Kasumi-1 (cell line): Measurements from ENCODE around the gene FYTTD1.

ENCODE experiments used
- DNase-seq, 2 experiments: peaks; one replicate each; lab custom pipeline; 2025; lab: John Stamatoyannopoulos, UW

FYTTD1 gene

DNA sequence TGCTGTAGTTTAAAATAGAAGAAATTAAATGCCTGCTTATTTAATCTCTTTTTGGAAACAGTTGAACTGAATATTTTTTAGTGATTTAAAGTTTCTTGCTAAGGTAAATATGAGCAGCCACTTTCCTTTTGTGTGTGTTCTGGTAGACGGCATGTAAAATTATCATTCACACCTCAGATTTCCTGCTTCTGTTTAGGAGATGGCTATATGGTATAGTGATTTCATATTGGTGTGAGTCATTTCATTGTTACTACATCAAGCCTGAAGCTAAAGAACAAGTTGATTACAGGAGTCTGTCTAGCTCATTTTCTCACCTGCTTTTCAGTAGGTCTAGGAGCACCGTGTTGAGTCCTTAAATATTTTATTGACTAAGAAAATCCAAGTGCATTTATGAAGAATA lies 43.6 kb downstream of the FYTTD1 start:
- peak in 1 of 2 experiments; percentile 9 for DNase-seq

- DNase-seq = no peak
Measured at GRCh38 chr3:197794115-197794514, 44.4 kb downstream of the FYTTD1 start.

DNA sequence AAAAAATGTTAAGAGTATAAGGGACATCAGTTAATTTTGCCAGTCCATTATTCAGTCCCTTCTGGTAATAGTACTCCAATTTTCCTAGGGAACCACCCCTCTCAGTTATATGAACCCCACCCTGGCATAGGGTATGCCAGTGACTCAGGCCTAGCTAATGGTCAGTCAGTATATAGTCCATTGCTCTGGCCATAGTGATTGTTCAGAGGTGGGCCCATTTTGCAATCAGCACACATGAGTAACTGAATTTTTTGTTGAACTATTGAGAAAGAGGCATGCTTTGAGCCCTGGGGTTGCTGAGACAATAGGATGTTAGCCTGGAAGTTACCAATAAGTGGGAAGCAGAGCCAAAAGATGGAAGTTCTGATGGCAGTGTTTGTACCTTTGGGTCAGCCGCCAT lies 45.5 kb downstream of the FYTTD1 start:
- DNase-seq = no peak

DNA sequence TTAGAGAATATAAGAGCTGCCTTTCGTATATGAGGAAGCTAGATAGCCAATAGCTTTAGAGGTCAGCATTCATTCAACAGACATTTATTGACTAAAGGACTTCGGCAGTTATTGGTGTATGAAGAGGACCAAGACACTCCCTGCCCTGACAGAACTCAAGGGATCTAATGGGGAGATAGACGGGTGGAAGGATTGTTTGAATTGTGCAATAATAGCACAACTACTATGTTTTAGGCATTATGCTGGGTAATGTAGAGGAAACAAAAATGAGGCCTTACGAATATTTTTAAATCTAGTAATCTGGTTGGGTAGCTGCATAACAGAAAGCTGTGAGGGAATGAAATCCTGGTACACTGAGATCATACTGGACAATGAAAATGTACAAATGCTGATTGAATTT lies 46.4 kb downstream of the FYTTD1 start:
- DNase-seq = no peak

- no peak for DNase-seq
Measured at GRCh38 chr3:197798863-197799262, 49.2 kb downstream of the FYTTD1 start.

- no peak for DNase-seq
Measured at GRCh38 chr3:197800379-197800778, 50.7 kb downstream of the FYTTD1 start.

- peak; percentile 48 to 69 for DNase-seq
Measured at GRCh38 chr3:197801891-197802778, 52.5 kb downstream of the FYTTD1 start.

DNA sequence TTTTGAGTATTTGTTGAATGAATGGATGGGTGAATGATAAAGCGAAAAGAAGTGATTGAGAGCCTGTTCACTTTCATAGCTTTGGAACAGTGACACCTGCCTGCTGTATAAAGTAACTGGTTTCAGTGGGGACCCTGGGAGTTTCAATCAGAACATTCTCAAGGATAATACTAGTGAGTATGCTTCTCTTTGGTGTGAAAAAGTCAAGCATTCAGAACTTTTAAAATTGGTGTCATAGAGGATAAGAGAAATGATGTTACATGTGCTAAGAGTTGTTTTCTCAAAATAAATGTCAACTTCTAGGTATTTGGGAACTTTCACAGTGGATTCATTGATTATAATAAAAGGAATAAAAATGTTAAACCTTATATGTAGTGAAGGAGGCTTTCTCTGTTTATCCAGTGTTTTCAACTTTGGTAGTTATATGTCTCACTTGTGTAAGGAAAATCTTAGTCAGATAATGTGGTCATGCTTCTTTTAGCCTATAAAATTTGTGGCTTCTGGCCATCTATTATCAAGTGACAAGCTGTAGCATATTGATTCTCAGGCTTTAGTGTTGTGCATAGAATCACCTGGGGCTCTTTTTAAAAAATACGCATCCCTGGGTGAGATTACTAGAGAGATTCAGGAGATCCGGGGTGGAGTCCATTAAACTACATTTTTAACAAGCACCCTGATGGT lies 53.2 kb downstream of the FYTTD1 start:
- no peak for DNase-seq

- no peak for DNase-seq
Measured at GRCh38 chr3:197804511-197804910, 54.8 kb downstream of the FYTTD1 start.

GRCh38 chr3:197807969-197808587 lies 58.4 kb downstream of the FYTTD1 start:
- no peak for DNase-seq

- DNase-seq = no peak
Measured at GRCh38 chr3:197809356-197810020, 59.8 kb downstream of the FYTTD1 start.

DNA sequence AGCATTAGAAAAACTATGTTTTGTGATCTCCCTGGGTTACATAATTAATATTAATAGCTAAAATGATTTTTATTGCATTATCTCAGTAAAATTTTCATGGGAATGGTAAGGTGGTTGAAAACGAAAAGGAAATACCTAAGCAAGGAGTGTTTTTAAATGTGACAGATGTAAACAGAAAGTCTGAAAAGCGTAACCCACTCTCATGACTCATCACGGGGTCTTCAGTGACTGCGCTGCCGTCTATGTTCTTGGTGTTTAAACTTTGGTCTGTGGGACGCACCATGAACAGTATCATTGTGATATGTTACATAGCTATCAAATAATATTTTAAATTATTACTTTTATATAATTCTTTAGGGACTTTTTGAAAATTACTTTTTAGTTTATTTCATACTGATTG lies 61.2 kb downstream of the FYTTD1 start:
- DNase-seq = no peak

GRCh38 chr3:197811343-197811742 lies 61.7 kb downstream of the FYTTD1 start:
- no peak for DNase-seq

- DNase-seq = no peak
Measured at GRCh38 chr3:197814372-197814771, 64.7 kb downstream of the FYTTD1 start.

- peak in 1 of 2 experiments; percentile 15 for DNase-seq
Measured at GRCh38 chr3:197820550-197821335, 71.1 kb downstream of the FYTTD1 start.

DNA sequence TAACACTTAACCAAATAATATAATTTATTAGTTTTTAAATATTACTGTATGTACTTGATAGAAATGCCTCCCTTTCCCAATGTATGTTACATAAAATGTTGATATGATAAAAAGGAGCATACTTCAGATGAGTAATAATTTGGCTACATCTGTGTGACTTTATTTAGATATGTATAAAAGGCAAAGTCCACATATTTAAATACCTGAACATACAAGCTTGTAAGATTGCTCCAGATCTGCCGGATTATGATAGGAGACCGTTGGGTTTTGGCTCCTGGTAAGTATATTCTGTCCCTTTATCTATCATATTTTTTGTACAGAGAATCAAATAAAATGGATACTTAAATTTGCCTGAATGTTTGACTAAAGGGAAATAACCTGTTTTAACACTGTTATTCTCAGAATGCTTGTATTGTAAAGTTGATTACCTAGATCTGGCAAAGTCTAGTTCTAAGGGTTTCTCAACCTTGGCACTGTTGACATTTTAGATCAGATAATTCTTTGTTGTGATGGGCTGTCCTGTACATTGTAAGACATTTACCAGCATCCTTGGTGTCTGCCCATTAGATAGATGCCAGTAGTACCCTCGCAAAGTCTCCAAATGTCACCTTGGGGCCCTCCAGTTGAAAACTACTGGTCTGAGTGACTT lies 79.8 kb downstream of the FYTTD1 start:
- DNase-seq = no peak

DNA sequence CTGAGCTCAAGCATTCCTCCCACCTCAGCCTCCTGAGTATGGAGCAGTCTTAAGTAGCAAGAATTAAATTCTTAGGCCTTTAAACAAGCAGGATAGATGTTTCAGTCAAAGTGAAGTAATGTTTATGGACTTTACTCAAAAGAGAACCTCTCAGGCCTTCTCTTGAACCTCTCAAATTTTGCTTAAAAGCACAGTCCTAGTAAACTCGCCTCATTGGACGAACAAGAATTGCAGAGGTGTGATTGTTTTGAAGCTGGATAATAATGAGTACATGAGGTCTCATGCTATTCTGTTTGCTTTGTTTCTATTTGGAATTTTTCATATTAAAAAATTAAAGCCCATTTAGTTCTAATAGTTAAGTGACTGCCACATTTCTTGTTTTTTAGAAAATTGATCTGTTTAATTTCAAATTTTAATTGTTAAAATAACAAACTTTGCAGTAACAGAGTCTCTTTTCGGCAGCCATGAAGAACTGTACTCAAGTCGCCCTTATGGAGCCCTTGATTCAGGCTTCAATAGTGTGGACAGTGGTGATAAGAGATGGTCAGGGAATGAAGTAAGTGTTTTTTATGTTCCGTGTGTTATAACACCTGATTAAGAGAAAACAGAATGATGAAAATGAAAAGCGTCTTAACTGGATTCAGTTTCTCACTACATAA lies 80.8 kb downstream of the FYTTD1 start:
- no peak for DNase-seq

DNA sequence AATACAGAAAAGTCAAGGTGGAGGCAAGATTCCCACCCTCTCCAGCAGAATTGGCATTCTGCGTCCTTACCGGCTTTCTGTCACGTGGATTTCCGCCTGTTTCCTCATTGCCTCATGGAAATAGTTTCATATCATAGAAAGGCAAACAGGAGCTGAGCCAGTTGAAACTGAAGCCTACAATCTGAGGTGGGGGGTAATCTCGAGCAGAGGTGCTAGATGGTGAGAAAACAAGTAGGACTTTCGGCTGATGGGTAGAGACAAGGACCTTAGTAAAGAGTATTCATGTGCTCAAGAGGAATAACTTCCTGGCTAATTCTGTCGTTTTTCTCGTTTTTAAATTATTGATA lies 81.3 kb downstream of the FYTTD1 start:
- DNase-seq = no peak

- no peak for DNase-seq
Measured at GRCh38 chr3:197833930-197834715, 84.4 kb downstream of the FYTTD1 start.

DNA sequence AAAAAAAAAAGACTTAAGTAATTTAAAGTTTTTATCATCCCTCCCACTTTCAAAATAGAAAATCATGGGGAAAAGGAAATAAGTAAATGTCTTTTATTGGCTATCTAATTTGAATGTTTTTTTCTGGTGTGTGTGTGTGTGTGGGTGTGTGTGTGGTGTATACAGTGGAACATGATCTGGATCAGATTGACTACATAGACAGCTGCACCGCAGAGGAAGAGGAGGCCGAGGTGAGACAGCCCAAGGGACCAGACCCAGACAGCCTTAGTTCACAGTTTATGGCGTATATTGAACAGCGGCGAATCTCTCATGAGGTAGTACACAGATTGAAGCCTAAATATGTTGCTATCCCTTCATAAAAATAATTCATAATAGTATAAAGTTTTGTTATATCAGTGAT lies 85.8 kb downstream of the FYTTD1 start:
- DNase-seq = no peak
